Activated T-cell treated with anti-CD3 and anti-CD28 coated beads for 48 hours (primary cell): ENCODE measurements around the gene MLLT3.

Experiments used
- DNase-seq: peaks from one replicate; pipeline ENCODE4 v3.0.0-alpha.2; 2020; ENCODE audit warnings: low read depth

MLLT3 gene

GRCh38 chr9:20340511-20340861 is 281.8 kb downstream of the MLLT3 start:
- DNase-seq, result no peak

GRCh38 chr9:20335668-20336332 is 286.5 kb downstream of the MLLT3 start:
- DNase-seq, result no peak

GRCh38 chr9:20333991-20334390 is 288.3 kb downstream of the MLLT3 start:
- no peak for DNase-seq

- DNase-seq, result no peak
Observed at GRCh38 chr9:20331095-20331685, 291.1 kb downstream of the MLLT3 start.

GRCh38 chr9:20330688-20331087 is 291.6 kb downstream of the MLLT3 start:
- DNase-seq, result no peak

GRCh38 chr9:20326516-20326915 is 295.8 kb downstream of the MLLT3 start:
- no peak for DNase-seq

GRCh38 chr9:20325008-20325407 is 297.3 kb downstream of the MLLT3 start:
- no peak for DNase-seq

GRCh38 chr9:20322212-20322611 is 300.1 kb downstream of the MLLT3 start:
- DNase-seq, result no peak

GRCh38 chr9:20321423-20322082 is 300.7 kb downstream of the MLLT3 start:
- no peak for DNase-seq

GRCh38 chr9:20320921-20321320 is 301.4 kb downstream of the MLLT3 start:
- DNase-seq, result no peak

- DNase-seq, result no peak
Observed at GRCh38 chr9:20319641-20320337, 302.5 kb downstream of the MLLT3 start.

GRCh38 chr9:20319241-20319640 is 303.1 kb downstream of the MLLT3 start:
- DNase-seq, result no peak

- no peak for DNase-seq
Observed at GRCh38 chr9:20317701-20318100, 304.6 kb downstream of the MLLT3 start.

- no peak for DNase-seq
Observed at GRCh38 chr9:20316372-20316771, 305.9 kb downstream of the MLLT3 start.

GRCh38 chr9:20315677-20316076 is 306.6 kb downstream of the MLLT3 start:
- DNase-seq, result no peak

- DNase-seq, result no peak
Observed at GRCh38 chr9:20314981-20315380, 307.3 kb downstream of the MLLT3 start.

GRCh38 chr9:20313415-20313814 is 308.9 kb downstream of the MLLT3 start:
- no peak for DNase-seq

GRCh38 chr9:20312732-20313131 is 309.6 kb downstream of the MLLT3 start:
- DNase-seq, result no peak

- no peak for DNase-seq
Observed at GRCh38 chr9:20310024-20310423, 312.3 kb downstream of the MLLT3 start.

GRCh38 chr9:20309124-20309523 is 313.2 kb downstream of the MLLT3 start:
- DNase-seq, result no peak

GRCh38 chr9:20307621-20308020 is 314.7 kb downstream of the MLLT3 start:
- DNase-seq, result no peak

GRCh38 chr9:20305452-20305851 is 316.8 kb downstream of the MLLT3 start:
- no peak for DNase-seq

- no peak for DNase-seq
Observed at GRCh38 chr9:20303996-20304395, 318.3 kb downstream of the MLLT3 start.
